ENCODE data around the gene CPNE5. TPM values are rescaled to one million over a fixed set of nuclear protein-coding genes. Genes with fewer than 3 reads are reported as not detected.
A peak's percentile ranks its signal among the peaks of the same experiment; 100 is the strongest.

CPNE5 gene
- total RNA-seq, 1 donor from 2014 or later, result 59.1 TPM

DNA sequence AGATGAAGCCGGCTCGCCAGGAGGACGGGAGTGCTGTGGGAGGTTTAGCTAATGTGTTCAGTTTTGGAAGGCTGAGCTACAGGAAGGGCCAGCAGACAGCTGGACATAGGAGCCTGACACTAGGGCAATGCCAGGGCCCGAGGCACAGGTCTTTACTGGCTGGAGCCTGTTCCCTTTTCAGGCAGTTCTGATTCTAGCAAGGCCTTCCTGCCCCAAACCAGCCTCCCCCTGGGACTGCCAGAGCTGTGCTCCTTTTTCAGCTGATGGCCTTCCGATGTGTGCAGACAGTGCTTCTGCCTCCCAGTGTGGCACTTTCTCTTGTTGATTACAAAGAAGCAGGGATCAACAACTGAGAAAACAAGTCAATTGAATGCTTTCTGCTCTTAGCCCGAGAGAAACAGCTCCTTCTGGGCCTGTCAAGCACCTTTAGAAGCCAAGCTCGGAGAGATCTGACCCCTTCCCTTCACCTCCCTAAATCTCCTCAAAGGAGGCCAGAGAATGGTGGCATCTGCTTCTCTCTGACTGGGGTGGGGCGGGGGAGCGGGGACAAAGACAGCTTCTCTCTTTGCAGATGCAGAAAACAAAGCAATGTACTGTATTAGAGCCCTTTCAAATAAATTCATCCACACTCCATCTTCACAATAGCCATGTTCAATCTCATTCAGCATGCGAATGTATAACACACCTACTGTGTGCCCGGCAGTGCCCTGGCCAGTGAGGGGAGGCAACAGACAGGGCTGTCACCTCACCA, 78.4 kb downstream of the CPNE5 start:
- ATAC-seq (ENCODE audit: low read depth) (no peak), DNase-seq (no peak)
- intact Hi-C loops (cut with micrococcal nuclease), result no loop called here
- CTCF ChIA-PET, result interaction anchor here (0.6 to 7.1 kb wide), 9 partner anchors 21 to 450 kb away, joined by 3 to 121 read pairs (median 4); no protein-coding TSS in a partner anchor
- TF ChIP-seq, protein P1, sequence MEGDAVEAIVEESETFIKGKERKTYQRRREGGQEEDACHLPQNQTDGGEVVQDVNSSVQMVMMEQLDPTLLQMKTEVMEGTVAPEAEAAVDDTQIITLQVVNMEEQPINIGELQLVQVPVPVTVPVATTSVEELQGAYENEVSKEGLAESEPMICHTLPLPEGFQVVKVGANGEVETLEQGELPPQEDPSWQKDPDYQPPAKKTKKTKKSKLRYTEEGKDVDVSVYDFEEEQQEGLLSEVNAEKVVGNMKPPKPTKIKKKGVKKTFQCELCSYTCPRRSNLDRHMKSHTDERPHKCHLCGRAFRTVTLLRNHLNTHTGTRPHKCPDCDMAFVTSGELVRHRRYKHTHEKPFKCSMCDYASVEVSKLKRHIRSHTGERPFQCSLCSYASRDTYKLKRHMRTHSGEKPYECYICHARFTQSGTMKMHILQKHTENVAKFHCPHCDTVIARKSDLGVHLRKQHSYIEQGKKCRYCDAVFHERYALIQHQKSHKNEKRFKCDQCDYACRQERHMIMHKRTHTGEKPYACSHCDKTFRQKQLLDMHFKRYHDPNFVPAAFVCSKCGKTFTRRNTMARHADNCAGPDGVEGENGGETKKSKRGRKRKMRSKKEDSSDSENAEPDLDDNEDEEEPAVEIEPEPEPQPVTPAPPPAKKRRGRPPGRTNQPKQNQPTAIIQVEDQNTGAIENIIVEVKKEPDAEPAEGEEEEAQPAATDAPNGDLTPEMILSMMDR (IDR thresholded peaks at IDR 0.05), result no peak
- POLR2A ChIA-PET, result interaction anchor here (0.6 to 9.9 kb wide), 3 partner anchors 28 to 415 kb away, joined by 3 to 226 read pairs (median 3); partner anchors contain the start of gene CDKN1A
- Mint-ChIP-seq H3K27ac (no peak overlapping the region), H3K4me3 (no peak overlapping the region), H3K4me1 (peaks cover 50% of the 10 kb centered on the region), H3K36me3 (ENCODE audit: low read depth) (peaks cover 2% of the 10 kb centered on the region), H3K9me3 (no peaks in the 10 kb centered on the region), H3K27me3 (no peaks in the 10 kb centered on the region)

DNA sequence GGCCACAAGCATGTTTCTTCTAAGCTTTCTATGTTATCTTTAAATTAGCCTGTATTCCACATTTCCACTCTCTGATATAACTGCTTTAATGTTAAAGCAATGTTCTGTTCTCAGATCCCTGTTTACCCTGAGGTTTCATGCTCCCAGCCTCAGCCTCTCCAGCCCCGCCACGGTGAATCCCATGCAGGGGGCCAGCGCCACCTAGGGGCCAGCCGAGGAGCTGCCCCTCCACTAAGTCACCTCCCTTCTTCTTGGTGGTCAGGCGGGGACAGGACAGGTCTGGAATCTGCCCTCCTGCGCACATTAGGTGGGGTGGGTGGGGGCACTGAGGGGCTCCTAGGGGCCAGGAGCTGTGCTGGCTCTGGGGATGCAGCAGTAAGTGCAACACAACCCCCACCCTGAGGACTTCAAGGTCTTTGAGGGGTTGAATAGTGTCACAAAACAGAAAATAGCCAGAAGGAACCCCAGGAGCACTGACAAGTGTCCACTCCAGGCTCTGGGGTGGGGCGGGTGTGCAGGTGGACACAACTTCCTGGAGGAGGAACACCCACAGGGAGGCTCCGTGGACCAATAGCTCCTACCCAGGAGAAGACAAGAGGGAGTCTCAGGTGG, 80.0 kb downstream of the CPNE5 start:
- H3K9me3 Mint-ChIP-seq, result no peaks in the 10 kb centered on the region
- POLR2A ChIA-PET, result interaction anchor here (0.5 to 9.9 kb wide), 20 partner anchors 20 to 336 kb away, joined by 3 to 226 read pairs (median 5); partner anchors contain the start of gene CDKN1A
- TF ChIP-seq, protein P1 (IDR thresholded peaks at IDR 0.05), result no peak
- peak overlapping the region; percentile 63 for H3K4me3 Mint-ChIP-seq
- DNase-seq (peak; percentile 79), ATAC-seq (ENCODE audit: low read depth) (peak; percentile 45)
- peaks cover 56% of the 10 kb centered on the region for H3K4me1 Mint-ChIP-seq
- H3K27ac Mint-ChIP-seq, result peak overlapping the region; percentile 97
- CTCF ChIA-PET, result interaction anchor here (0.6 to 7.1 kb wide), 39 partner anchors 9 to 451 kb away, joined by 3 to 121 read pairs (median 5); partner anchors contain the start of genes CDKN1A and RAB44
- no peaks in the 10 kb centered on the region for H3K27me3 Mint-ChIP-seq
- intact Hi-C loops (cut with micrococcal nuclease), result loop anchor here (1.0 to 5.0 kb wide), 8 partner anchors 66 to 457 kb away; partner anchors contain the start of genes KCTD20, PXT1 and STK38
- H3K36me3 Mint-ChIP-seq (ENCODE audit: low read depth), result peaks cover 10% of the 10 kb centered on the region

DNA sequence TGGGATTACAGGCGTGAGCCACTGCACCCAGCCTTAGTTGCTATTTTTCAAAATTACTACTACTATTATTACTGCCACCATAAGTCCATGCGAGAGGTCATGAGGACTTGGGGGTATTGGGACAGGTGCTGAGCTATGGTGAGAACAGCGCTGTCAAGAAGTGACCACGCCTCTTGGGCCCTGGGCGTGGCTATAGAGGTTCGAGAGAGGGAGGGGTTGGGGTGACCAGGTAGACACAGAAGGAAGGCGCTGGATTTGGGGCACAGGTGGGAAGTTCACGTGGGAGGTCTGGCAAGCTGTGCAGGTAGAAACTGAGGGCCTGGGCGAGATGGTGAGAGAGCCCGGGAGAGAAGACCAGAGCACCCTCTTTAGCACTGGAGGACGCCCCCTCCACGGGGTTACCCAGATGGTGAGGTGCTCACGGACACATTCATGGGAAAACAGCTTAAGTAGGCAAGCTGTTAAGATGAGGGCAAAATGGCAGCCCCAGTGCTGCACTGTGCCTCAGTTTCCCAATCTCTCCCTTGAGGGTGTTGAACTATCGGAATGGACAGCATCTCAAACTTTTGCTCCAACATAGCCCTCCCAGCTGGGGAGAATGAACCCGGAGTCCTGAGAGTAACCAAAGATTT, 80.6 kb downstream of the CPNE5 start:
- H3K4me1 Mint-ChIP-seq, result peaks cover 62% of the 10 kb centered on the region
- TF ChIP-seq, protein P1 (IDR thresholded peaks at IDR 0.05), result no peak
- peak overlapping the region; percentile 63 for H3K4me3 Mint-ChIP-seq
- H3K27ac Mint-ChIP-seq, result peak overlapping the region; percentile 97
- peaks cover 14% of the 10 kb centered on the region for H3K36me3 Mint-ChIP-seq (ENCODE audit: low read depth)
- H3K9me3 Mint-ChIP-seq, result no peaks in the 10 kb centered on the region
- DNase-seq (no peak), ATAC-seq (ENCODE audit: low read depth) (no peak)
- ChIA-PET CTCF (interaction anchor here (0.6 to 7.1 kb wide), 38 partner anchors 8 to 452 kb away, joined by 3 to 121 read pairs (median 5); partner anchors contain the start of genes CDKN1A and RAB44), POLR2A (interaction anchor here (0.5 to 9.9 kb wide), 22 partner anchors 21 to 335 kb away, joined by 3 to 226 read pairs (median 4); partner anchors contain the start of genes CDKN1A and SRSF3)
- intact Hi-C loops (cut with micrococcal nuclease), result loop anchor here (1.0 to 5.0 kb wide), 8 partner anchors 66 to 456 kb away; partner anchors contain the start of genes KCTD20, PXT1 and STK38
- no peaks in the 10 kb centered on the region for H3K27me3 Mint-ChIP-seq

GRCh38 chr6:36757943-36758508, 81.2 kb downstream of the CPNE5 start:
- TF ChIP-seq, protein P1 (IDR thresholded peaks at IDR 0.05), result no peak
- H3K9me3 Mint-ChIP-seq, result no peaks in the 10 kb centered on the region
- ChIA-PET CTCF (interaction anchor here (0.7 to 7.1 kb wide), 26 partner anchors 13 to 417 kb away, joined by 3 to 121 read pairs (median 6); partner anchors contain the start of genes CDKN1A and RAB44), POLR2A (interaction anchor here (1.0 to 9.9 kb wide), 7 partner anchors 25 to 163 kb away, joined by 3 to 226 read pairs (median 5); partner anchors contain the start of genes CDKN1A and SRSF3)
- DNase-seq (no peak), ATAC-seq (ENCODE audit: low read depth) (no peak)
- peaks cover 68% of the 10 kb centered on the region for H3K4me1 Mint-ChIP-seq
- intact Hi-C loops (cut with micrococcal nuclease), result loop anchor here (2.0 to 5.0 kb wide), 3 partner anchors 17 to 316 kb away; partner anchors contain the start of genes KCTD20 and PXT1
- H3K36me3 Mint-ChIP-seq (ENCODE audit: low read depth), result peaks cover 14% of the 10 kb centered on the region
- peak overlapping the region; percentile 90 for H3K4me3 Mint-ChIP-seq
- H3K27ac Mint-ChIP-seq, result peak overlapping the region; percentile 97
- no peaks in the 10 kb centered on the region for H3K27me3 Mint-ChIP-seq

All from activated B cell treated with CpG ODN at 0.5 μM for 24 hours (primary cell).